Stimulated activated CD8-positive, alpha-beta memory T cell treated with anti-CD3 and anti-CD28 coated beads, Interleukin-12 subunit alpha, Interleukin-12 subunit beta, amount 100 ng/mL, for 24 hours (primary cell): ENCODE measurements around the gene ZFPM1.

Experiments
- DNase-seq: peaks from one replicate; pipeline ENCODE4 v3.0.0-alpha.2; 2020; ENCODE audit errors: extremely low read depth

ZFPM1 gene

GRCh38 chr16:88561485-88562359 lies 108.6 kb downstream of the ZFPM1 start:
- no peak for DNase-seq

- peak; percentile 41 for DNase-seq
Observed at GRCh38 chr16:88566158-88566557, 113.1 kb downstream of the ZFPM1 start.

GRCh38 chr16:88568710-88569613 lies 115.9 kb downstream of the ZFPM1 start:
- no peak for DNase-seq

DNA sequence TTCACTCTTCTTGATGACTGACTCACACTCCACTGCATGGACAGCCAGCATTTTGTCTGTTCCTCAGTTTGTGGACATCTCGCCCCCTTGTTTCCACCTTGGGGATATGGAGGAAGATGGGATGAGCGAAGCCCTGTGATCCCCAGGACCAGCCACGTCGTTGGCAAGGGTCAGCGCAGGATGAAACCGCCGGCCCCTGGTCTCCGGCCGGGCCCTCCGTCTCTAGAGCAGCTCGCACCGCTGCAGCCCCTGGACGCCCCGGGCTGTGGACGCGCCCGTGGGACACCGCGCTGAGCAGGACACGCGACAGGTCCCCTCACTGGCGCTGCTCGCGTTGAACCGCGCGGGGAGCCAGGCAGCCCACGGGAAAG lies 116.5 kb downstream of the ZFPM1 start:
- no peak for DNase-seq

GRCh38 chr16:88569985-88570690 lies 117.1 kb downstream of the ZFPM1 start, which contains the start of gene ZC3H18:
Gene ZC3H18 (plus strand): TSS chr16:88570403. CDS start chr16:88577124, 6,721 bp downstream.
- peak; percentile 96 for DNase-seq

GRCh38 chr16:88570691-88571092 lies 117.6 kb downstream of the ZFPM1 start:
- no peak for DNase-seq

DNA sequence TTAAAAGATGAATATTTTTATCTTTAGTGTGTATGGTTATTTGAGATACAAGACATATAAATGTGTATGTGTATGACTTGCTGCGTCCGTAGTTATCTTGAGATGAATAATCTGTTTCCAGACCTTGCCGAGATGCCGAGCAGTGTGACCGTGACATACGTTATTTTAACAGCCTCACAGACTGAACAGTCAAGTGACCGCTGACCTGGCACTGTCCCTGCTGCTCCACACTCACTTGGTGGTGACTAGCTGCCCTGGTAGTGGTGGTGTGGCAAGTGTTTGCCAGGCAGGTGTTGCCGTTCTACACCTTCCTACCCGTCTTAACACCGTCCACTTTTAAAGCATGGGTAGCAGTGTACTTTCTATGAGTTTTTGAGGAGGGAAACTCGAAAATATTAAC lies 122.2 kb downstream of the ZFPM1 start:
- no peak for DNase-seq

DNA sequence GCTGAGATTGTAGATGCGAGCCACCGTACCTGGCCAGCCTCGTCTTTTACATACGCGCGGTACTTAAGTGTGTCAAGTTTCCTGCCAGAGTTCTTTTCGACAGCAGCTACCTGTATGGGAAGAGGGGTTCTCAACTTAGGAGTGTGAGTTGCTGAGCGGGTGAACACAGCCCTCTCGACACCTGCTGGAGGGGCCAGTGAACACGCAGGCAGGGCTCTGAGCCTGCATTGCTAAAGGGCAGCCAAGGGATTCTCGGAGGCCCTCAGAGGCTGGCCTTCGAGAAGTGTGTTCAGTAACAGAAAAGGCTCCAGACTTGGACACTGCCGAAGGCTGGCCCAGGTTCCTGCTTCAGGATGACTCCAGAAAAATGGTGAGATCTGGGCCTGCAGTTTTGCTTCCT lies 123.2 kb downstream of the ZFPM1 start:
- no peak for DNase-seq

GRCh38 chr16:88577166-88577565 lies 124.1 kb downstream of the ZFPM1 start:
- no peak for DNase-seq

DNA sequence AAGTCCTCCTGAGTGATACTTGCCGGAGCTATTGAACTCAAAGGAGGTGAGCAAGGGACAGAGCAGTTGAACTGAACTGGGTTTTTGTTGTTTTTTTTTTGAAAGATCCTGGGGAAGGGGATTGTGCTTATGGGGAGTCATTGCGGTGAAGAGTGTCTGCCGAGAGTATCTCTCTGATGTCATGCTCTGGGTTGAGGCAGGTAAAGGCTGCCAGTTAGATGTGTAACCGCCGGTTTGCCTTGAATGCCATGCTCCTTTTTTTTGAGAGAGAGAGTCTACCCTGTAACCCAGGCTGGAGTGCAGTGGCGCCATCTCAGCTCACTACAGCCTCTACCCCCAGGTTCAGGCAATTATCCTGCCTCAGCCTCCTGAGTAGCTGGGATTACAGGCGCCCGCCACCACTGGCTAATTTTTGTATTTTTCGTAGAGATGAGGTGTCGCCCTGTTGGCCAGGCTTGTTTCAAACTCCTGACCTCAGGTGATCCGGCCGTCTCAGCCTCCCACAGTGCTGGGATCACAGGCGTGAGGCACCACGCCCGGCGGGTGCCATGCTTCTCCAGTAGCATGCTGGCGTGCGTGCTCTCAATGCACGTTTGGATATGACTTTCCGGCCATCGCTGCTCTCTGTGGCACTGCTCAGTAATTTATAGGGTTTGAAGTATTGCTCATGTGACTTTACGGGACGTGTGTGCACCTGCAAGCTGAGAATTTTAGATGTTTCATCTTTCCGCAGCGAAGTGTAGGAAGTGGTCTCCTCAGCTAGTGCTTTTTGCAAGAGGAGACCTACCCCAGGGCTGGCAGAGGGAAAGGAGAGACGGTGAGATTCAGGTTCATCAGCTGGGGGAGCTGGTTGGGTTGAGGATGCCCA lies 125.6 kb downstream of the ZFPM1 start:
- no peak for DNase-seq

DNA sequence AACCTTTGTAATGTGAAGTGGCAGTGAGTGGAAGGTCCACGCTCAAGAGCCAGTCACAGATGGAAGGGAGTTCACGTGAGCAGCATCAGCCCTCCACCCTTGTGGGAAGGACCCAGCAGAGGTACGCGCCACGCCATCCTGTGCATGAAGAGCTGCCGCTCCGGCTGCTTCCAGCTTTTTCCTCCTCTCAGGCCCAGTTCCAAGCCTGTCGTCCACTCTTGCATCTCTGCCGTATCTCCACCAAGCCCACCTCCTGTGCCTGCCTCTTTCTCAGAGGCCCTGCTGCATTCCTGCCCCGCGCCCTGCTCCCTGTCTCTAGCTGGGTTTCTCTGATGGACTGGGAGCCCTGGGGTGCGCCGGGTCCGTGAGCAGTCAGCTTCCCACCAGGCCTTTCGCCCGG lies 127.3 kb downstream of the ZFPM1 start:
- no peak for DNase-seq

- DNase-seq = no peak
Observed at GRCh38 chr16:88581033-88581432, 128.0 kb downstream of the ZFPM1 start.

DNA sequence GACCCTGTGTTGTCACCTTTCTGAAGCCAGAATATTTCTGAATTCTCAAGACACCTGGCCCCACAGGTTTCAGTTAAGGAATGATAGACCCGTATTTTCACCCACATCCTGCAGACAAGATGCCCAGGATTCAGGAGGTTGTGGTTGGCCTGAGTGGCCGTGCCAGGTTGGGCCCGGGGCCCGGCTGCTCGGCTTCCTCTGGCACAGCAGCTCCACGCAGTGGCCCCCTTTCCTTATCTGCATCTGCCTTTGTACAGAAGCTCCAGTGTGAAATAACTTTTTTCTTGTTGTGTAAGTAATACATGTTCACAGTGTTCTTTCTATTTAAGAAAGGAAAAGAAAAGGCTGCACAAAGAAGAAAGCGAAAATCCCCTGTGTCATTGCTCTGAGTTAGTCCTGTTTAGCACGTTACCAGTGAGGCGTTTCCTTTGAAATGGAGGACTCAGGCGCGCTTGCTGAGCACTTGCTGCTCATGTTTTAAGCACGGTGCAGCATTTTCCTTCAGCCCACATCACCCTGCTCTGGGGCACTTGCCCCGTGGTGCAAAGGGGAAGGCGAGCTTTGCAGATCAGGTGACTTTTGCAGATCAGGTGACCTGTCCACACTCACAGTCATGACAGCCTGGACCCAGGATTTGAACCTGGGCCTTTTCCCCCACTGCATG lies 130.0 kb downstream of the ZFPM1 start:
- no peak for DNase-seq

GRCh38 chr16:88584676-88585075 lies 131.6 kb downstream of the ZFPM1 start:
- no peak for DNase-seq

GRCh38 chr16:88585269-88585668 lies 132.2 kb downstream of the ZFPM1 start:
- no peak for DNase-seq

GRCh38 chr16:88585927-88586581 lies 133.0 kb downstream of the ZFPM1 start:
- DNase-seq = no peak
